HG03342 (cell line): ENCODE measurements around the gene HOOK2.
A peak's percentile ranks its signal among the peaks of the same experiment; 100 is the strongest.
"Not testable (repeated sequence)": the region's sequence is repeated elsewhere in the genome, so short reads cannot be mapped to it uniquely, and the experiment has no call there.

Experiments used
- ATAC-seq: cut with Tn5 transposase; IDR thresholded peaks from one replicate; pipeline ENCODE4 v1.9.1; 2021; ENCODE audit warnings: mild to moderate bottlenecking, moderate library complexity; ENCODE audit not compliant: unreplicated experiment

Gene HOOK2

GRCh38 chr19:12754465-12755196 is 20.7 kb downstream of the HOOK2 start:
- ATAC-seq, result no peak

DNA sequence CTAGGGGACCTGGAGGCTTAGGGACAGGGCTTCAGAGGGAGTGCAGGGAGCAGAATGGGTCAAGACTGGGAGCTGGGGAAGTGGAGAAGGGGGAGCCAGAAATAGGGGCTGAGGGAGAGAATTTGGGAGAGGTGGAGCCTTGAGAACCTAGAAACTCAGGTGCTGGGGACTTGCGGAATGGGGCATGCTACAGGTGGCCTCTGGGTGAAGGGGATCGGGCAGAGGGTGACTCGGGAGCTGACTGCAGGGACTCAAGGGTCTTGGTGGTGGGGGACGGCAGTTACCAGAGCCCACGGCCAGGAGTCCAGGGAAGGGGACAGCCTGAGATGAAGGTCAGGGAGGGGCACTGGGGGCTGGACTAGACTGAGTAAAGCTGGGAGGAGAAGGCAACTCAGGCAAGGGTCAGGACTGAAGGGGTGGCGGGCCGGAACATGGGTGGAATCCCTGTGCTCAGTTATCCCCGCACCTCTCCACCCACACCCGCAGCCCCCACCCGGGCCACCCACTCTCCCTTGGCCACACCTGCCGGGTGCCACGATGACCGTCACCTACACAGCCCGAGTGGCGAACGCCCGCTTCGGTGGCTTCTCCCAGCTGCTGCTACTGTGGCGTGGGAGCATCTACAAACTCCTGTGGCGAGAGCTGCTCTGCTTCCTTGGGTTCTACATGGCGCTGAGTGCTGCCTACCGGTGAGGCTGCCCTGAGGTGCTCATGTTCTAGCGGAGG is 23.1 kb downstream of the HOOK2 start:
- no peak for ATAC-seq

GRCh38 chr19:12751635-12752034 is 23.7 kb downstream of the HOOK2 start, which contains the start of gene BEST2:
BEST2 (plus strand) TSS chr19:12751791; CDS start chr19:12752593, 802 bp downstream.
- ATAC-seq, result no peak

DNA sequence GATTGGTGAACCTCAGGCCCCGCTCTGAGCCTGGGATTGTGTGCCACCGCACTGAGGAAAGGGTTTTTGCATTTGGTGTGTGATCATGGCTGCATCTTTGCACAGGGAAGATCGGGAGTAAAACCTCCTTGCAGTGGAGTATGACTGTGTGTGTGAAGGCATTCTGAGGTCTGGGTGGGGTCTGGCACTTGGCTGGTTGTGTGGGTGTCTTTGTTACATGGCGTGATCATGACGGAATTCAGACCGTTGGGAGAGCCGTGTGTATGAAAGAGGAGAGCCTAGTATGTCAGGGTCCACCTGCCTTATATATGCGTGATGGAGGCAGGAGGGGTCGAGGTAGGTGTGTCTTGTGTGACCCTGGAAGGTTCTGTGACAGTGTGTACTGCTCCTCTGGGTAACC is 24.5 kb downstream of the HOOK2 start:
- ATAC-seq, result no peak

GRCh38 chr19:12749938-12750521 is 25.3 kb downstream of the HOOK2 start:
- no peak for ATAC-seq

DNA sequence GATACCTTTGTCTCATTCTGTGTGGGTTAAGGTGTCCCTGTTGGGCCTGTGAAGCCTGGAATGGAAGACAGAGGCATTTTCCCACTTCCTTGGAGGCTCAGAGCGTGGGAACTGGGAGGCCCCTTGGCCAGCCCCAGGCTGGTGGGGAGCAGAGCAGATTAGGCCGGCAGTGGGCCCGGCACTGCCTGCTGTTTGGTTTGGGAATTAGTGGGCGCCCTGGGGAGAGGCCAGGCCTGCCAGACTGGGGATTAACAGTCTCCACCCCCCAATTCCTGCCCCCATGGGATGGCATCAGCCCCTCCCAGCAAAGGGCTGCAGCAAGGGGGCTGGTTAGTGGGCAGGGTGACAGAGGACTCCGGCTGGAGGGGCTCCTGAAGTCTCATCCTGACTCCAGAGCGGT is 26.9 kb downstream of the HOOK2 start:
- no peak for ATAC-seq

DNA sequence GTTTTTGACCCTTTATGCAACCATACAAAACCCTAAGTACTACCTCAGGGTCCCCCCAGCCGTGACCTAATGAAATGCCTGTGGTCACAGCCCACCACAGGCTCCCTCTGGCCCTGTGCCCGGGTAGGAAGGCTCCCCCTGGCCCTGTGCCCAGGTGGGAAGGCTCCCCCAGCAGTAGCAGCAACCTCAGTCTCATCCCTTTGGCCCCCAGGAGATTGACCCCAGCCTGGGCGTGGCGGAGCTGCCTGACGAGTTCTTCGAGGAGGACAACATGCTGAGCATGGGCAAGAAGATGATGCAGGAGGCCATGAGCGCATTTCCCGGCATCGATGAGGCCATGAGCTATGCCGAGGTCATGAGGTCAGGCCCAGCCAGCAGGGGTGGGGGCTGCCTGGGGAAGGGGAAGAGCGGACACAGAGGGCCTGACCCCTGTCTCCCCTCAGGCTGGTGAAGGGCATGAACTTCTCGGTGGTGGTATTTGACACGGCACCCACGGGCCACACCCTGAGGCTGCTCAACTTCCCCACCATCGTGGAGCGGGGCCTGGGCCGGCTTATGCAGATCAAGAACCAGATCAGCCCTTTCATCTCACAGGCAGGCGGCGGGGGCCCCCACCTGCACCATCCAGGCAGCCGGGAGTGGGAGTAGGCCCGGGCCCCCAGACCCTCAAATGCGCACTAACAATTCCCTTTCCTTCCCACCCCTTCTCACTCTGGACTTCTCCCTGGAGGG is 30.0 kb downstream of the HOOK2 start:
- ATAC-seq, result no peak

DNA sequence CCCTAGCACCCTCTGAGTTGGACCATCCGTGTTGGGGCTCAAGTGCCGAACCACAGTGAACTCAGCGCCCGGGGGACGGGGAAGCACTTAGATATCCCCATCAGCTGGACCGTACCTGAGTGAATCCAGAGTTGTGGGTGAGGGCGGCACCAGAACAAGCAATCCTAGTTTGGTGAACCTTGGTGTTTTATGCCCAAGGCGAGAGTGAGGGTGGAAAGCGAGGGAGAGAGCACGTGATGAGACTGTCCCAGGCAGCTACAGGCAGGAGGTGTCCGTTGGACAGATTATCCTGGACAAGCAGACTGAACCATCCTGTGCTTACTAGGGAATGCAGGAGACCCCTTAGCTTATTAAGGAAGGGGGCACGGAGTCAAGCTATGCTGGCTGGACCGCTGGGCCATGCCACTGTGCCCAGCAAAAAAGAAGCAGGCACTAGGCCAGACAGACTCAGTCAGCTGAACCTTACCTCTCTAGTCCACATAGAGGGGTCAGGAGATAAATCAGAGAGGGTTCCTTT is 37.5 kb downstream of the HOOK2 start:
- no peak for ATAC-seq

DNA sequence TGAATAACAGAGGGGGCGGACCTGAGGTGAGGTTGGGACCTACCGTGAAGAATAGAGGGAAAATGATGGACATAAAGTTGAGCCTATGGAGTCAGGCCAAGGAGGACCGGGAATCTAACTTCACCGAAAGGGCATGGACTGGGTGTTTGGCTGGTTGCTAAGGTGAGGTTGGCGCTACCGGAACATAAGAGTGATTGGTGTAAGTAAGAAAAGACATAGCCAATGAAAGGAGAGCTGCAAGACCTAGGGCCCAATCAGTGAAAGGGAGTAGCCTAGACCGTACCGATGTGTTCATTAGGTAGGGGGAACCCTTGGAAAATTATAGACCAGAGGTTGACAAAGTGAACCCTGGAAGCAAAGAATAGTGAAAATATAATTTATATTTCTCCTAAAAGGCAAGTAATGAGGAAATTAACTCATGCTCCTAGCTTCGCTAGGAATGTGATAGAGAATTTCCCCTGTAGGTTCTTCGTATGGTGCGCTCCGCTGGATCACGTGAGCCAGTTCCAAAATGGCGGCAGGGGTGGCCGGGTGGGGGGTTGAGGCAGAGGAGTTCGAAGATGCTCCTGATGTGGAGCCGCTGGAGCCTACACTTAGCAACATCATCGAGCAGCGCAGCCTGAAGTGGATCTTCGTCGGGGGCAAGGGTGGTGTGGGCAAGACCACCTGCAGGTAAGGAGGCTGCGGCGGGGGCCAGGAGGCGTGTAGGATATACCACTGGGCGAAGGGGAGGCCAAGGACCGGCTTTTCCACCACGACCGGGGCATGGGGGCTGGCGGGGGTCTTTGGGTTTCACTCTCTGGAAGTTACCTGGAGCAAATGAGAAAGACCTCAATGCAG is 38.1 kb downstream of the HOOK2 start, which contains the start of gene GET3:
TSS of gene GET3 (plus strand) at position 503 of the 840 bp plus-strand sequence. CDS start at position 512, 9 bp downstream.
- peak; percentile 73 for ATAC-seq

DNA sequence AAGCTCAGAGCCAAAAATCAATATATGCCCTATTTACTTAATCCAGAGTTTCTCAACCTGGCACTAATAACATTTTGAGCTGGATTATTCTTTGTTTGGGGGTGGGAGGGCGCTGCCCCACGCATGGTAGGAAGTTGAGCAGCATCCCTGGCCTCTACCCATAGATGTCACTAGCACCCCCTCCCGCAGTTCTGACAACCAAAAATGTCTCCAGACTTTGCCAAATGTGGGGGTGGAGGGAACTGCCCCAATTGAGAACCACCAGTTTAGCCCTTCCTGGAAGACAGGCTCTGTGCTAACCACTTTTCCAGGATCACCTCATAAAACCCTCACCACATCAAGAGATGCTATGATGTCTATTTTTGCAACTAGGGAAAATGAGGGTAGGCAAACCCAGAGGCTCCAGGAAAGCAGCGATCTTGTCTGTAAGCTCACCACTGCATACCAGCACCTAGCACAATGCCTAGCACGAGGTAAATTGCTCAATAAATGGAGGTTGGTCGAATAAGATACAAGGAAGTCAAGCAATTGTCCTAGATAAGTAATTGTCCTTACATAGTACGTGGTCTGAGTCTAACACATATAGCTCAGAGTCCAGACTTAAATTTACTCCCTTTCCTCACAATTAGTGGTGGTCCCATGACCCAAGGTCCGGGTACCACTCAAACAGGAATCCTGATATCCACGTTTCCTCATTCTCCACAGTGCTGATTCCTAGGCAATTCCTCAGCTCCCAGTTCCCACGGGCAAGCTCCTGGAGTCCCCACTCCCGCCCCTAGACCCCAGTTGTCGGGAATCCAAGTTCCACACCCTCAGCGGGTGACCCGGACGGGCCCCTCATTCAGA is 41.8 kb downstream of the HOOK2 start:
- ATAC-seq, result no peak

- ATAC-seq, result no peak
These were observed 44.0 kb downstream of the HOOK2 start for GRCh38 chr19:12731337-12731736.

DNA sequence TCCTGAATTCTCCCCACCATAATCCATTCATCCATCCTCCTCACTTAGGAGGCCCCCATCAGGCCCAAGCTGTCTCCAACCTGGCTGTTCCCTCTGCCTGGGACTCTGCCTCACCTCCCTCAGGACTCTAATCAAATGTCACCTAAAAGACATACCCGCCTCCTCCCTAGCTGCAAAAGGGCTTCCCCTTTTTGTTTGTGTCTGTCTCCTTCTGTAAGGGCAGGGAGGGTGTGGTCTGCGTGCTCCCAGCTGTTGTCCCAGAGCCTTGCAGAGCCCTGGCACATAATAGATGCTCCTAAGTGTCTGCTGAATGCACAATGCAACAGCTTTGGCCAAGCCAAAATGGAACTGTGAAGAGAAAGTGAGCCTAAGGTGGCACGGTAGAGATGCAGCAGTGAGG is 45.3 kb downstream of the HOOK2 start:
- no peak for ATAC-seq

DNA sequence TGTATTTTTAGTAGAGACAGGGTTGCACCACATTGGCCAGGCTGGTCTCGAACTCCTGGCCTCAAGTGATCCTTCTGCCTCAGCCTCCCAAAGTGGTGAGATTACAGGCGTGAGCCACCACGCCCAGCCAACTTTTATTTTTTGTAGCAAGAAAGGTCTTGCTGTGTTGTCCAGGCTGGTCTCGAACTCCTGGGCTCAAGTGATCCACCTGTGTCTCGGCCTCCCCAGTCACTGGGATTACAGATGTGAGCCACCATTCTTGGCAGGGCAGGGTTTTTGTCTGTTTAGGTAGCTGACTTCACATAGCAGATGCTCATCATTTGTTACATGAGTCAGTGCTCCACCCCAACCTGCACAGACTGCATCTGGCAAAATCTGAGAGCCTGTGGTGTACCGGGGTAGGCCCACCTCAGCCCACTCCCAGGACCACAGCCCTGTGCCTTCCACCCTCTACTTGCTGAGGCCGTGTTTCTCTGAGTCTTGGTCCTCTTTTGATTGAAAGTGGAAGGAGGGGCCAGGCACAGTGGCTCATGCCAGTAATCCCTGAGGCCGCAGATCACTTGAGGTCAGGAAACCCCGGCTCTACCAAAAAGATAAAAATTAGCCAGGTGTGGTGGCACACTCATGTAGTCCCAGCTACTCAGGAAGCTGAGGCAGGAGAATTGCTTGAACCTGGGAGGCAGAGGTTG is 47.5 kb downstream of the HOOK2 start:
- no peak for ATAC-seq

GRCh38 chr19:12726988-12727316 is 48.4 kb downstream of the HOOK2 start:
- ATAC-seq, result no peak

- ATAC-seq, result not testable (repeated sequence)
These were observed 49.7 kb downstream of the HOOK2 start for GRCh38 chr19:12725612-12726011.

DNA sequence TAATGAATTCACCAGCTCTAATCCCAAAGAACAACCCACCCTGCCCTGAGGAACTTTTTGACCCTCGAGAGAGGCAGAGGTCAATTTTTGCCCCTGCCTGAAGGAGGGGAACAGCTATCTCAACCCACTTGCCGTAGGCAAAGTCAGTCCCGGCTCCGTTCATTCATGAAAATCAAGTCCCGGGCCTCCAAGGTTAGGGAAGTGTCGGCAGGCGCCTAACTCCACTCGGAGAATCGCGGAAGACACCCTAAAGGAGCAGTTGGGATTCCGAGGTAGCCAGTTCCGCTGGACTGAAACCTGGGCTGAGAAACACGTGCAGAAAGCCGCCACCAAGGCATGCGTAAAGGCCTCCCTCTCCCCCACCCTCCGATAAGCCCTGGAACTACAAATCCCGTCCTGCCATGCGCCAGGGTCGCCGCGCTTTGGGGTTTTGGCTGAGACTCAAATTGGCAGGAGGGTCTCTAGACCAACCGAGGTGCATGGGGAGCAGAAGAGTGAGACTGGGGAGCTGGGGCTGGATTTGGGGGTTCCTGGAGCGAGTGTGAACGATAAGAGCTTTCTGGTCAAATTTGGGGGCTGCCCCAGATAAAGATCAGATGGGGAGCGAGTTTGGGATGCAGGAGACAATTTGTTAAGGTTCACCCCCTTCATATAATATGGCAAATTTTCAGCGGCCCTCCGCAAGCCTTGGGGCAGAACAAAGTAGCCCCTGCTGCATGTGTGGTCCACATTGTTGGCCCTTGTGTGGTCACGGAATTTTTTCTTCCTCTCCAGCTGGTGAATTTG is 51.5 kb downstream of the HOOK2 start, which contains the start of gene TNPO2:
TSS of gene TNPO2 (minus strand) at position 292 of the 786 bp plus-strand sequence. CDS start 2,955 bp downstream, outside the sequence.
- no peak for ATAC-seq

GRCh38 chr19:12723381-12723640 is 52.0 kb downstream of the HOOK2 start:
- ATAC-seq, result no peak
